CD4-positive, alpha-beta memory T cell (primary cell): ENCODE data around the gene FAM210B. TPM values are rescaled to one million over a fixed set of nuclear protein-coding genes. Genes with fewer than 3 reads are reported as not detected.
"Not testable (repeated sequence)": the region's sequence is repeated elsewhere in the genome, so short reads cannot be mapped to it uniquely, and the experiment has no call there.

Experiments
- CTCF ChIA-PET: fragments of 350-600 bp; sonication (Branson Sonifier 250); formaldehyde crosslinking; loops from one replicate; lab custom pipeline; 2021; ENCODE audit warnings: inconsistent platforms; ENCODE audit not compliant: partially characterized antibody; lab: Charles Lee
- POLR2A ChIA-PET: fragments of 350-600 bp; sonication (Branson Sonifier 250); formaldehyde crosslinking; loops from one replicate; lab custom pipeline; 2021; ENCODE audit not compliant: partially characterized antibody; lab: Charles Lee
- DNase-seq, 5 donors: peaks; one replicate each; pipeline versions ENCODE4 v3.0.0 to v3.0.0-alpha.2; 2020 to 2022; ENCODE audit warnings: mixed read lengths in 1 of 5
- H3K27ac ChIP-seq: one replicate; pipeline ENCODE4 v1.7.0; 2013; ENCODE audit warnings: low read depth, low read length
- H3K27me3 ChIP-seq: 2 replicates; pipeline ENCODE4 v1.7.0; 2013; ENCODE audit warnings: mild to moderate bottlenecking, low read length, moderate library complexity; ENCODE audit not compliant: insufficient read depth
- H3K36me3 ChIP-seq: 2 replicates; pipeline ENCODE4 v1.7.0; 2013; ENCODE audit warnings: mild to moderate bottlenecking, low read length, moderate library complexity; ENCODE audit not compliant: insufficient read depth
- H3K4me1 ChIP-seq: 2 replicates; pipeline ENCODE4 v1.7.0; 2013; ENCODE audit warnings: mild to moderate bottlenecking, low read length, moderate library complexity; ENCODE audit not compliant: insufficient read depth
- H3K4me3 ChIP-seq, 2 donors: one replicate each; pipeline ENCODE4 v1.7.0; 2013; ENCODE audit warnings: low read length in 2 of 2, mild to moderate bottlenecking in 1 of 2
- H3K9me3 ChIP-seq, 2 donors: one replicate each; pipeline ENCODE4 v1.7.0; 2013; ENCODE audit warnings: low read length in 2 of 2, control low read depth in 1 of 2; ENCODE audit not compliant: control insufficient read depth in 1 of 2
- H3K27ac Mint-ChIP-seq, 7 donors: one replicate each; pipeline ENCODE4 v1.8.0; 2020 to 2021; ENCODE audit warnings: mixed read lengths in 7 of 7, mild to moderate bottlenecking in 6 of 7, inconsistent platforms in 3 of 7, moderate library complexity in 3 of 7
- H3K27me3 Mint-ChIP-seq, 2 donors: one replicate each; pipeline ENCODE4 v1.8.0; 2020 to 2021; ENCODE audit warnings: mixed read lengths in 2 of 2
- H3K36me3 Mint-ChIP-seq, 2 donors: one replicate each; pipeline ENCODE4 v1.8.0; 2020 to 2021; ENCODE audit warnings: mixed read lengths in 2 of 2, inconsistent platforms in 1 of 2, mild to moderate bottlenecking in 1 of 2
- H3K4me1 Mint-ChIP-seq, 4 donors: one replicate each; pipeline ENCODE4 v1.8.0; 2020 to 2021; ENCODE audit warnings: mixed read lengths in 4 of 4, mild to moderate bottlenecking in 1 of 4
- H3K4me3 Mint-ChIP-seq, 8 donors: one replicate each; pipeline ENCODE4 v1.8.0; 2020 to 2021; ENCODE audit warnings: mixed read lengths in 8 of 8, mild to moderate bottlenecking in 7 of 8, moderate library complexity in 6 of 8, inconsistent platforms in 3 of 8
- H3K9me3 Mint-ChIP-seq, 8 donors: one replicate each; pipeline ENCODE4 v1.8.0; 2020 to 2021; ENCODE audit warnings: mixed read lengths in 8 of 8, mild to moderate bottlenecking in 5 of 8, inconsistent platforms in 3 of 8, moderate library complexity in 1 of 8
- intact Hi-C: fragments of 100-400 bp; cut with micrococcal nuclease; formaldehyde crosslinking; loops from one replicate; pipeline ENCODE4 v1.15.1; 2023
- polyA plus RNA-seq, 2 donors: library from polyadenylated mRNA; unstranded; fragments of 300-500 nt; fragmentation: Illumina TruSeq; gene quantifications; one replicate each; pipeline ENCODE4 v1.2.3, GENCODE V29; 2021
- total RNA-seq, 2 experiments: library from RNA; stranded (reverse); gene quantifications; one replicate each; pipeline ENCODE4 v1.2.3, GENCODE V29; 2021

Gene FAM210B
- total and polyA plus RNA-seq, 4 experiments from 2014 or later = 28.7 to 38.8 (median 35.3) TPM

GRCh38 chr20:56409956-56410355 is 51.2 kb downstream of the FAM210B start:
- peak overlapping the region in 1 of 8 donors; percentile 5 for H3K4me3 Mint-ChIP-seq
- ChIA-PET CTCF (interaction anchor here (0.7 to 1.6 kb wide), 5 partner anchors 8 to 32 kb away, joined by 3 to 4 read pairs (median 3); no protein-coding TSS in a partner anchor), POLR2A (interaction anchor here (0.9 to 4.1 kb wide), 4 partner anchors 9 to 16 kb away, joined by 3 to 58 read pairs (median 6); partner anchors contain the start of genes AURKA and CSTF1)
- peaks cover 32 to 50% of the 10 kb centered on the region in 2 donors for H3K36me3 Mint-ChIP-seq
- peaks cover 25% of the 10 kb centered on the region for H3K36me3 ChIP-seq
- H3K9me3 Mint-ChIP-seq = no peaks in the 10 kb centered on the region
- no peak overlapping the region for H3K27ac ChIP-seq
- H3K27me3 ChIP-seq = no peaks in the 10 kb centered on the region
- no peak for DNase-seq
- H3K4me3 ChIP-seq = no peak overlapping the region
- H3K27ac Mint-ChIP-seq = peak overlapping the region; percentile 57 to 94 (median 72)
- no peaks in the 10 kb centered on the region for H3K27me3 Mint-ChIP-seq
- intact Hi-C loops = loop anchor here (10.0 kb wide), 1 partner anchor 985 kb away; the partner anchor contains the start of gene RBM38
- H3K4me1 ChIP-seq = peaks cover 40% of the 10 kb centered on the region
- H3K4me1 Mint-ChIP-seq = peaks cover 24 to 65% (median 37%) of the 10 kb centered on the region in 4 donors
- H3K9me3 ChIP-seq = no peaks in the 10 kb centered on the region

- Mint-ChIP-seq H3K4me1 (peaks cover 27 to 65% (median 43%) of the 10 kb centered on the region in 4 donors), H3K36me3 (peaks cover 21 to 39% of the 10 kb centered on the region in 2 donors), H3K4me3 (peak overlapping the region; percentile 90 to 98 (median 94)), H3K27ac (peak overlapping the region; percentile 94 to 99 (median 98))
- not testable (repeated sequence) for H3K9me3 Mint-ChIP-seq, H3K27me3 Mint-ChIP-seq, H3K9me3 ChIP-seq, DNase-seq, H3K27me3 ChIP-seq
- ChIA-PET POLR2A (interaction anchor here (0.7 to 4.9 kb wide), 14 partner anchors 10 to 1978 kb away, joined by 3 to 58 read pairs (median 8); partner anchors contain the start of genes AURKA, CSTF1, RTF2 and VAPB), CTCF (interaction anchor here (1.2 to 3.2 kb wide), 6 partner anchors 10 to 22 kb away, joined by 3 to 29 read pairs (median 9); no protein-coding TSS in a partner anchor)
- intact Hi-C loops = loop anchor here (10.0 kb wide), 1 partner anchor 984 kb away; the partner anchor contains the start of gene RBM38
- peaks cover 52% of the 10 kb centered on the region for H3K4me1 ChIP-seq
- H3K4me3 ChIP-seq = peak overlapping the region; percentile 24 to 67
- peak overlapping the region; percentile 80 for H3K27ac ChIP-seq
- peaks cover 14% of the 10 kb centered on the region for H3K36me3 ChIP-seq
Observed at GRCh38 chr20:56411287-56411686, 52.5 kb downstream of the FAM210B start.

DNA sequence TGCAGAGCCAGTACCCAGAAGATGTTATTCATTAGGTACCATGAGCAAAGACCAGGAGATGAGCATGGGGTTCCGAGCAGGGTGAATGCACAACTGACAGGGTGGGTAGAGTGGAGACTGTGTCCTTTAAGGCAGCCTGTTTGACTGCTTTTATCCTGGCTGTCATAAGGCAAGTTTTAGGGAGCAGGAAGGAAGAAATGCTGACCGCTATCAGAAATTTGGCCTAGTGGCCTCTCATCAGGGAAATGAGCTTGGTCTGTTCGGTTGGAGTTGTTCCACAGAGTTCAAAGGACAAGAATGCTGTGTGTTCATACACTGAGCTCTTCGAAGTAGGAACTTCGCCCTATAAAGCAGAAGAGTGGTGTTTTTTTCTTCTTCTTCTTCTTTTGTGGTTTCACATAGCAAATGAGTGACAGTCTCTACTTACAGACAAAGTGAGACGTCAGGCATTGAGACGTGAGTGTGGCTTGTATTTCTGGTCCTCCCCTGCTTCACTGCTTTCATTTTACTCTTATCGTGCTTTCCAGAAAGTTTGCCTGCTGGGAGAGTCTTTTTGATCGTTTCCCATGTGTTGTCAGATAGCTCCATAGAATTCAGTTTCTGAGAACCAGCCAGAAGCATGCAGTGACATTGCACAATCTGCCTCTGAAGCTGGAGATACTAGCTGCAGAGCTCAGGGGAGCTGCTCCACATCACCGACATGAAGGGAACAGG is 53.1 kb downstream of the FAM210B start, which contains the start of gene CASS4:
Gene CASS4, plus strand, starts transcription at position 502 of the 714 bp plus-strand sequence. Its CDS starts 199 bp downstream, at position 701.
- H3K27ac ChIP-seq = peak within 1 kb of the TSS; percentile 80
- Mint-ChIP-seq H3K4me1 (peaks cover 33 to 66% (median 48%) of the 10 kb centered on the region in 4 donors), H3K27ac (peak within 1 kb of the TSS; percentile 94 to 99 (median 98)), H3K36me3 (peaks cover 15 to 34% of the 10 kb centered on the region in 2 donors), H3K27me3 (no peaks in the 10 kb centered on the region), H3K9me3 (no peaks in the 10 kb centered on the region), H3K4me3 (peak within 1 kb of the TSS; percentile 90 to 98 (median 94))
- intact Hi-C loops = loop anchor here (1.0 to 10.0 kb wide), 4 partner anchors 20 to 983 kb away; partner anchors contain the start of genes AURKA, CSTF1, RBM38 and RTF2
- H3K36me3 ChIP-seq = peaks cover 9% of the 10 kb centered on the region
- ChIA-PET CTCF (interaction anchor here (1.2 to 3.2 kb wide), 7 partner anchors 10 to 36 kb away, joined by 3 to 29 read pairs (median 9); no protein-coding TSS in a partner anchor), POLR2A (interaction anchor here (0.7 to 4.9 kb wide), 19 partner anchors 9 to 1977 kb away, joined by 3 to 58 read pairs (median 5); partner anchors contain the start of genes AURKA, CSTF1, RTF2 and VAPB)
- H3K4me3 ChIP-seq = peak within 1 kb of the TSS; percentile 24 to 67
- peaks cover 59% of the 10 kb centered on the region for H3K4me1 ChIP-seq
- no peaks in the 10 kb centered on the region for H3K27me3 ChIP-seq
- peak; percentile 63 to 74 (median 68) for DNase-seq
- H3K9me3 ChIP-seq = no peaks in the 10 kb centered on the region

- Mint-ChIP-seq H3K9me3 (no peaks in the 10 kb centered on the region), H3K27me3 (no peaks in the 10 kb centered on the region), H3K27ac (peak overlapping the region; percentile 94 to 99 (median 98)), H3K4me1 (peaks cover 38 to 70% (median 53%) of the 10 kb centered on the region in 4 donors), H3K4me3 (peak overlapping the region; percentile 90 to 98 (median 94)), H3K36me3 (peaks cover 13 to 28% of the 10 kb centered on the region in 2 donors)
- intact Hi-C loops = loop anchor here (1.0 to 10.0 kb wide), 4 partner anchors 20 to 982 kb away; partner anchors contain the start of genes AURKA, CSTF1, RBM38 and RTF2
- no peaks in the 10 kb centered on the region for H3K27me3 ChIP-seq
- H3K9me3 ChIP-seq = no peaks in the 10 kb centered on the region
- peak overlapping the region; percentile 80 for H3K27ac ChIP-seq
- DNase-seq = peak in 1 of 5 donors; percentile 8
- peak overlapping the region; percentile 24 to 67 for H3K4me3 ChIP-seq
- ChIA-PET CTCF (interaction anchor here (1.2 to 3.2 kb wide), 7 partner anchors 9 to 37 kb away, joined by 3 to 29 read pairs (median 9); no protein-coding TSS in a partner anchor), POLR2A (interaction anchor here (0.8 to 4.9 kb wide), 19 partner anchors 8 to 986 kb away, joined by 3 to 58 read pairs (median 5); partner anchors contain the start of genes AURKA, CSTF1 and RTF2)
- peaks cover 4% of the 10 kb centered on the region for H3K36me3 ChIP-seq
- H3K4me1 ChIP-seq = peaks cover 64% of the 10 kb centered on the region
Observed at GRCh38 chr20:56412473-56412790, 53.7 kb downstream of the FAM210B start.

GRCh38 chr20:56412949-56413348 is 54.2 kb downstream of the FAM210B start:
- Histone ChIP-seq H3K36me3 (no peaks in the 10 kb centered on the region), H3K27me3 (no peaks in the 10 kb centered on the region), H3K4me3 (peak overlapping the region; percentile 24 to 67), H3K27ac (peak overlapping the region; percentile 80), H3K4me1 (peaks cover 69% of the 10 kb centered on the region), H3K9me3 (no peaks in the 10 kb centered on the region)
- intact Hi-C loops = loop anchor here (1.0 to 10.0 kb wide), 4 partner anchors 21 to 982 kb away; partner anchors contain the start of genes AURKA, CSTF1, RBM38 and RTF2
- Mint-ChIP-seq H3K9me3 (no peaks in the 10 kb centered on the region), H3K27me3 (no peaks in the 10 kb centered on the region), H3K27ac (peak overlapping the region; percentile 94 to 99 (median 98)), H3K4me3 (peak overlapping the region; percentile 90 to 98 (median 94)), H3K4me1 (peaks cover 40 to 75% (median 58%) of the 10 kb centered on the region in 4 donors), H3K36me3 (peaks cover 8 to 24% of the 10 kb centered on the region in 2 donors)
- peak in 1 of 5 donors; percentile 24 for DNase-seq
- CTCF ChIA-PET = interaction anchor here (1.4 to 3.2 kb wide), 7 partner anchors 9 to 37 kb away, joined by 3 to 29 read pairs (median 6); no protein-coding TSS in a partner anchor
- POLR2A ChIA-PET = interaction anchor here (0.6 to 4.9 kb wide), 12 partner anchors 8 to 81 kb away, joined by 3 to 58 read pairs (median 10); partner anchors contain the start of genes AURKA, CSTF1 and RTF2
